HG03342 (cell line): ENCODE measurements around the gene DLD.
"Not testable (repeated sequence)": the region's sequence is repeated elsewhere in the genome, so short reads cannot be mapped to it uniquely, and the experiment has no call there.

ENCODE experiments used
- ATAC-seq: cut with Tn5 transposase; IDR thresholded peaks from one replicate; pipeline ENCODE4 v1.9.1; 2021; ENCODE audit warnings: mild to moderate bottlenecking, moderate library complexity; ENCODE audit not compliant: unreplicated experiment

The DLD gene

DNA sequence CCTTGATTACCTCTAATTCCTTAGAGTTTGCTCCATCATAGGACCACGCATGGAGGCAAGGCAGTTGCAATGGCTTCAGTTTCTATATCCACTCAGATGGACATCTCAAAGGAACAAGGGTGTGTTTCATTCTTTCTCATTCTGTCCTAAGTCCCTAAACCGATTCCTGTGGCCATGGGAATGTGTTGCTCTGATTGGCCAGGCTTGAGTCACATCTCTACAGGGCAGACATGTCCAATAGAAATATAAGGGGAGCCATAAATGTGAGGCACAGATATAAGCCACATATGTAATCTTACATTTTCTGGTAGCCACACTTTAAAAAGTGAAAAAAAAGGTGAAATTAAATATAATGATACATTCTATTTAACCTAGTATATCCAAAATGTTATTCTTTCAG is 16.9 kb upstream of the DLD start:
- ATAC-seq, result no peak

GRCh38 chr7:107874605-107875446 is 16.2 kb upstream of the DLD start:
- peak; percentile 70 for ATAC-seq

GRCh38 chr7:107876916-107877315 is 14.1 kb upstream of the DLD start:
- no peak for ATAC-seq

DNA sequence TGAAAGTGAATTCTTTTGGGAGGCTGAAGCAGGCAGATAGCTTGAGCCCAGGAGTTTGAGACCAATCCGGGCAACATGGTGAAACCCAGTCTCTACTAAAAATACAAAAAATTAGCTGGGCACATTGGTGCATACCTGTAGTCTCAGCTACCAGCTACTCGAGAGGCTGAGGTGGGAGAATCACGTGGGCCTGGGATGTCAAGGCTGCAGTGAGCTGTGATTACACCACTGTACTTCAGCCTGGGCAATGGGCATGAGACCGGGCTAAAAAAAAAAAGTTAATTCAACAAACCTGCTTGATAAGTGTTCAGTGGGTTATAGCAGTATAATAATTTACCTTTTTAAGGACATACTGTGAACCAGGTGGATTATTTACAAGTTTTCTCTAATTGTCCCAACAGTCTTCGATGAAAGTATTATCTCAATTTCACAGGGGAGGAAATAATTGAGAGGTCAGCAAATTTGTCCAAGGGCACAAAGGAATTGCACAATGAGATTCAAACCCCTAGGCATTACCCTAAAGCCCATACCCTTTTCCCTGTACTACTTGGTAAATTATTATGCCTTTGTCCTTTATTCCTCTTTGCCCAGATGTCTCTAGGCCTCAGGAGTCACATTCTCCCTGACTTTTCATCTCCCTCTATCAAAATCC is 13.1 kb upstream of the DLD start:
- ATAC-seq, result no peak

- ATAC-seq, result no peak
These were observed 12.3 kb upstream of the DLD start for GRCh38 chr7:107878636-107879035.

DNA sequence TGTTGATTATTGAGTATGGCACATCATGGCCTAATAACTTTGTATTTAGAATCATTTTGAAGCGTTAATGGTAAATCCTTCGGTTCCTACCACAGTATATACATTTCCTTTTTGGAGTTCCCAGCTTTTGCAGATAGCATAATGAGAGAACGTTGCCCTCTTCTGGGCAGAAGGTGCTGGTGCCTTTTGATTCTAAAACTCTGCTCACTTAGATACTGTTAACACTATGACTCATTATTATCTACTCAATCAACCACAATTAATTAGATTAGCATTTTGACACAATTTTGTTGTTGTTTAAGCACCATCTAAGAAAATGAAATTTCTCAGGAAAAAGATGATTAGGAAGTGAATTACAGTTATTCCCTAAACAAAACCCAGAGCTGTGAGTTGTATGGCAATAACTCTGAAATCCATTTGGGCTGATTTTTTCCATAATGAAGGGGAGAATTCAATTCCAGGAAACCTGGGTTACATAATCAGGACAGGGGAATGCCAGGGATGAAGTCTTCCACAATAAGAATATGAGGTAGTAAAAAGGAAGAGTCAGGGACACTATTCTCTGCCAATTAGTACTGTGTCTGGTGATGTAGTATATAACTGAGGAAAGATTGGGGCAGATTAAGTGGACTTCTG is 11.5 kb upstream of the DLD start:
- ATAC-seq, result peak; percentile 80

GRCh38 chr7:107882766-107883165 is 8.2 kb upstream of the DLD start:
- no peak for ATAC-seq

- ATAC-seq, result no peak
These were observed 6.7 kb upstream of the DLD start for GRCh38 chr7:107884066-107884818.

DNA sequence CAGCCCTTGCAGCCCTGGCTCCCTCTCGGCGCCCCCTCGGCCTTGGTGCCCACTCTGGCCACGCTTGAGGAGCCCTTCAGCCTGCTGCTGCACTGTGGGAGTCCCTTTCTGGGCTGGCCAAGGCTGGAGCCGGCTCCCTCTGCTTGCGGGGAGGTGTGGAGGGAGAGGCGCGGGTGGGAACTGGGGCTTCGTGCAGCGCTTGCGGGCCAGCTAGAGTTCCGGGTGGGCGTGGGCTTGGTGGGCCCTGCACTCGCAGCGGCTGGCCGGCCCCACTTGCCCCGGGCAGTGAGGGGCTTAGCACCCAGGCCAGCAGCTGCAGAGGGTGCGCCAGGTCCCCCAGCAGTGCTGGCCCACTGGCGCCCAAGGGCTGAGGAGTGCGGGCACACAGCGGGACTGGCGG is 3.2 kb upstream of the DLD start:
- ATAC-seq, result not testable (repeated sequence)

GRCh38 chr7:107889992-107890391 is 991 bp upstream of the DLD start:
- no peak for ATAC-seq

- peak; percentile 2 for ATAC-seq
These were observed 456 bp upstream of the DLD start for GRCh38 chr7:107890493-107890961.

GRCh38 chr7:107891636-107892366 is 818 bp downstream of the DLD start:
- ATAC-seq, result peak; percentile 30

DNA sequence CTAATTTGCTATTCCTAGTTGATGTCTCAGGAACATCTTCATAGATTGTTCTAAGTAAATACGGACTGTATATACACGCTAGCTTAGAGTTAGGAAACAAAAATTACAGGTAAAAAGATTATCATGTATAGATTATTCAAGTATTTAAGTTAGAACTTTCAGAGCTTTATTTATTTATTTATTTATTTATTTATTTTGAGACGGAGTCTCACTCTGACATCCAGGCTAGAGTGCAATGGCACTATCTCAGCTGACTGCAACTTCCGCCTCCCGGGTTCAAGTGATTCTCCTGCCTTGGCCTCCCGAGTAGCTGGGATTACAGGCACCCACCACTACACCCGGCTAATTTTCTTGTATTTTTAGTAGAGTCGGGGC is 1.4 kb downstream of the DLD start:
- ATAC-seq, result not testable (repeated sequence)

DNA sequence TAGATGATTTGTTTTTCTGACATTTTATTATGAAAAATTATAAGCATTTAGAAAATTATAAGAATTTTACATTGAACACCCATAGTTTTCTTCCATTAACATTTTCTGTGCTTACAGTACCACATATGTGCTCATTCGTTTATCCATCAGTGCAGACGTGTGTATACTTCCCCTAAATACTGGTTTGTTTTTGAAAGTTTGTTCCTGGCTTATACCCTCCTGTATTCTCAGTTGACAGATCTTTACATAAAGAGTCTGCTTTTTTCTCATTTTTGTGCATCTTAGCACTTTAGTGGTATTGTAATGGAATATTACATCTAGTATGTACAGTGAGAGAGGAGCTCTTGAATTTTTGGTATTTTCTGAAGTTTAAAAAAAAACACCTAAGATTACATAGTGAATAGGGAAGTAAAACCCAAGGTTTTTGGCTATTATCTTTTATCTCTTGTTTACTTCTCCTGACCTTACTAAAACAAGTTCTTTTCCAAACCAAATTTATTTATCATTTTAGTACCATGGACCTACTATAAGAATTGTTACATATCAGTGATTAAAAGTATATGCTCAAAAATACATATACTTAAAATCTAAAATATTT is 8.1 kb downstream of the DLD start:
- ATAC-seq, result no peak

- ATAC-seq, result no peak
These were observed 9.6 kb downstream of the DLD start for GRCh38 chr7:107900496-107901015.

DNA sequence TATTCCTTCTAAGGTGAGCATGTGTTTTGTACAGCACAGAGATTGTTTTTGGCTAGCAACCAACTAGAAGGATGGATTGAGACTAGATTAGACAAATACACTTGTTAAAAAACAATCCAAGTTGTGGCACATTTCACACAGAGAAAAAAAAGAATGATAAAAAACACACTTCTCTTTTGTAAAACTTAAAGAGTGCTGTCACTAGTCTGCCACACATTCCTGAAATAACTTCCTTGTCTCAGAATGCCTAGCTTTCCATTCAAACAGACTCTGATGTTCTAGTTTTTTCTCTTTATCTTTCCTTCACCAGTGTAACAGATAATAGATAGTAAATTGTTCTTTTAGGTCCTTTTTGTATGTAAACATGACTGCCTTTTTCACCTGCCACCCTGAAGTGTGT is 11.4 kb downstream of the DLD start:
- ATAC-seq, result no peak

- ATAC-seq, result no peak
These were observed 16.8 kb downstream of the DLD start for GRCh38 chr7:107907790-107908189.

DNA sequence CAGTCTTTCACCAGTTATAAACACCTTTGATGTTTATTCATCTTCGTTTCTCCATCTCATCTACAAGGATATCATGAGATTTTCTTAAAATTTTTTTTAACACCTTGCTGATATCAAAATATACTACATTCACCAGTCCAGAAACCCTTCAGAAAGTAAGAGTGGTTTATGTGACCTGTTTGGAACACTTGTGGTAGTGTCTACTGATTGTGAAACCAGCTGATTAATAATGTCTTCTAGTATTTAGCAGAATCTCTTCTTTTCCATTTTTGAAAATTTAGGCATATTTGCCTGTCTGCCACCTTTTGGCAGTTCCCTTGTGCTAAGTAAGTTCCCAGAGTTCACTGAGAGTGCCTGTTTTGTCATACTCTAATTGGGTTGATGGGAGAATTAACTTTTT is 18.5 kb downstream of the DLD start:
- ATAC-seq, result no peak

DNA sequence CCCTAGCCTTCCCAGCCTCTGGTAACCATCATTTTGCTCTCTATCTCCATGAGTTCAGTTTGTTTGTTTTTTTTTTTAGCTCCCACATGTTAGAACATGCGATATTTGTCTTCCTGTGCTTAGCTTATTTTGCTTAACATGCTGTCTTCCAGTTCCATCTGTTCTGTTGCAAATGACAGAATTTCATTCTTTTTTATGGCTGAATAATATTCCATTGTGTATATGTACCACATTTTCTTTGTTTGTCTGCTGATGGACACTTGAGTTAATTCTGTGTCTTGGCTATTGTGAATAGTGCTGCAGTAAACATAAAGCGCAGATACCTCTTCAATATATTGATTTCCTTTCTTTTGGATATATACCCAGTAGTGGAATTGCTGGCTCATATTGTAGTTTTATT is 21.0 kb downstream of the DLD start:
- ATAC-seq, result no peak

DNA sequence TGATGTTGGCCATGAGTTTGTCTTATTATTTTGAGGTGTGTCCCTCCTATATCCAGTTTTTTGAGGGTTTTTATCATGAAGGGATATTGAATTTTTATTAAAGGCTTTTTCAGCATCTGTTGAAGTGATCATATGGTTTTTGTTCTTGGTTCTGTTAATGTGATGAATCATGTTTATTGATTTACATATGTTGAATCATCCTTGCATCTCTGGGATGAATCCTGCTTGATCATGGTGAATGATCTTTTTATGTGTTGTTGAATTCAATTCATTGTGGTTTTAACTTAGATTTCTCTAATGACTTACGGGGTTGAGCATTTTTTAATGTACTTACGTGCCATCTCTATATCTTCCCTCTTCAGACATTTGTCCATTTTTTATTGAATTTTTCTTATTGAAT is 22.9 kb downstream of the DLD start:
- no peak for ATAC-seq
